Cortex of kidney (tissue), 1 donor: ENCODE results near the gene RHBDD2.

Source experiments
- DNase-seq: peaks from one replicate; lab custom pipeline; 2025; lab: John Stamatoyannopoulos, UW

The RHBDD2 gene

GRCh38 chr7:75920431-75921161, 41.8 kb downstream of the RHBDD2 start:
- DNase-seq, result no peak

DNA sequence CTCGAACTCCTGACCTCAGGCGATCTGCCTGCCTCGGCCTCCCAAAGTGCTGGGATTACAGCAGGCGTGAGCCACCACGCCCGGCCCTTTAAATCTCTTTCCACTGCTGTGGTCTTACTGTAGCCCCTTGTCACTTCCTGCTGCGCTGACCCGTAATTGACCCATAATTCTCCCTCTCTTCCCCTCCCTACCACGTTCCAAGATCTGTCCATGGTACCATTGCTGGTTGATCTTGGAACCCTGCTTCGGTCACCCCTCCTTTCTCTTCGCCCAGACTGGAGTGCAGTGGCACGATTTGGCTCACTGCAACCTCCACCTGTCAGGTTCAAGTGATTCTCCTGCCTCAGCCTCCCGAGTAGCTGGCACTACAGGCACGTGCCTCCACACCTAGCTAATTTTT, 42.6 kb downstream of the RHBDD2 start:
- DNase-seq, result no peak

DNA sequence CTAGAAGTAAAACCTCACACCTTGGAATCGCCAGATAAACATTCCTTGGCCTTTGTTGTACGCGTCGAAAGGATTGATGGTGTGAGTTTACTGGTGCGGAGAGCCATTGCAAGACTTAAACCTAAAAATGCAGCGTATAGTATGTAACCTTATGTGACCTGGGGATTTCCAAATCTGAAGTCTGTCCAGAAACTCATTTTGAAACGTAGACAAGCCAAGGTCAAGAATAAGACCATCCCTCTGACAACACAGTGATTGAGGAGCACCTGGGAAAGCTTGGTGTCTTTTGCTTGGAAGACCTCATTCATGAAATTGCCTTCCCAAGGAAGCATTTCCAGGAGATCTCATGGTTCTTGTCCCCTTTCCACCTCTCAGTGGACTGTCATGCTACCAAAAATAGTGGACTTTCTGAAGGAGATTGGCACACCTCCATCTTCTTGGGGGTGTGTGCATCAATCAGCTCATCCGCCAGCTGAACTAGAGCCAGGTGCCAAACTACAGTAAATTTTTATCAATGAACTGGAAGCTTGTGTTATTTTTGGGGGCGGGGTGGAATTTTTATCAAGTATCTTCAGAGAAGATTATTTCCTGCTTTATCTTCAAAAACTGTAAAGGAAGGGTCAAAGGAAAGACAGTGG, 44.3 kb downstream of the RHBDD2 start:
- DNase-seq, result no peak

DNA sequence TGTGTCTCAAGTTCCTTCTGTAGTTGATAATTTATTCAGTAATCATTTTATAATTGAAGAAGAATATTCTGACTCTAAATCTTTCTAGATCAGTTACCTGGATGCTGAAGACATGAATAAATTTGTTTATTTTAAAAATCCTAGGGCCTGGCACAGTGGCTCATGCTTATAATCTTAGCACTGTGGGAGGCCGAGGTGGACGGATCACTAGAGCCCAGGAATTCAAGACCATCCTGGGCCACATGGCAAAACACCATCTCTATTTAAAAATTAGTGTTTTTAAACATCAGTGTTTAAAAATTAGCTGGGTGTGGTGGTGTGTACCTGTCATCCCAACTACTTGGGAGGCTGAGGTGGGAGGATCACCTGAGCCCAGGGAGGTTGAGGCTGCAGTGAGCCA, 45.4 kb downstream of the RHBDD2 start:
- DNase-seq, result no peak

DNA sequence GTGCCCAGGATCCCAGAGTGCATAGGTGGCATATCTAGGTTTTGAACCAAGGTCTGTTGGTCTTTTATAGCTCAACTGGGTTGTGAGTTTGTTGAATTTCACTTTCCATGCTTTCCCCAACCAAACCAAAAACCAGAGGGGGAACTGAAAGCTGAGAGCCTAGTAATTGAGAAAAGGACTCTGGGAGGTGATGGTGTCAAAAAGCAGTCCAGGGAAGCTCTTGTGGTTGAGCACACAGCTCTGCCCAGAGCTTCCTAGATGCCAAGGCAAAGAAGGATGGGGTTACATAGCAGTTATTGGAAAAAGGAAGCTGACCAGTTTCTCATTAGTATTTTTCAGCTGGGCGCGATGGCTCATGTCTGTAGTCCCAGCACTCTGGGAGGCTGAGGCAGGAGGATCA, 46.1 kb downstream of the RHBDD2 start:
- DNase-seq, result no peak

GRCh38 chr7:75925717-75926435, 47.0 kb downstream of the RHBDD2 start:
- DNase-seq, result no peak

DNA sequence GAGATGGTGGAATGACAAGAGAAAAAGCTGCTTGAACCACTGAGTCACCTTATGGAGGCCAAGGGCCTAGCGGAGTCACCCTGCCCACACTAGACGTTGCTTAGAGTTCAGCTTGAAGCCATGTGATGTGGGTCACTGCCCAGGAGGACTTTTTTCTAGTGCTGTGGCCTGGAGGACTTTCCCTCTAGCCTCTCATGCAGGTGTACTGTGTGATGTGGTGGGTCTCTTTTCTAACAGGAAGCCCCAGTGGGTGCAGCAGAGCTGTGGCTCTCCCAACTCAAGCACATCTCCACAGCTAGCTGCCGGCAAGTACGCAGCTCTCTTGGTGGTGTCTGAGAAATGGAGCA, 49.7 kb downstream of the RHBDD2 start:
- no peak for DNase-seq

- DNase-seq, result no peak
Measured at GRCh38 chr7:75931680-75932079, 52.8 kb downstream of the RHBDD2 start.

DNA sequence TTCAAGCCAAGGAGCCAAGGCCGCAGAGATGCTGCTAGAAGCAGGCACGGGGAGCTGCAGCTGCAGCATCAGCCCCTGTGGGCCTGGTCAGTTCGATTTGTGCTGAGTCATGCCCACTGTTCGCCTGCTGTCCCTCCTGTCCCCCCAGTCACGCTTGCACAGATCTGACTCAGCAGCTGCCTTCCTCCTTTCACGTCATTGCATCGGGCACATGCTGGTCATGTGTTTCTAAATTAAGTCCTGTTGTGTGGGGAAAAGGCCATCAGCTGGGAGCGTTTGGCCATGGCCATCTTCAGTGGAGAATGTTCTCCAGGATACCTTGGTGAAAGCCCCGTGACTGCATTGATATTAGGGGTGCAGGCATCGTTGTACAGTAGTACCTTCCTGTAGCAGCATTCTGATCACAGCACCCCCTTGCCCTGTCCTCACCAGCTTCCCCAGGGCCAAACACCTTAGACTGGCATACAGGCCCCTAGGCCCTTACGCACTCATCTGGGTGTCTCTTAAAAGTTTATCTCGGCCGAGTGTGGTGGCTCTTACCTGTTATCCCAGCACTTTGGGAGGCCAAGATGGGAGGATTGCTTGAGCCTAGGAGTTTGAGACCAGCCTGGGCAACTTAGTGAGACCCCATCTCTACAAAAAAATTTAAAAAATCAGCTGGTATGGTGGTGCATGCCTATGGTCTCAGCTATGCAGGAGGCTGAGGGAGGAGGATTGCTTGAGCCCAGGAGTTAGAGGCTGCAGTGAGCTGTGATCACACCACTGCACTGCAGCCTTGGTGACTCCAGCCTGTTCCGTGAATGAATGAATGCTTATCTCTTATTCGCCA, 59.3 kb downstream of the RHBDD2 start:
- DNase-seq, result no peak
